SKM-1 treated with dmso at 0.1 percent for 144 hours (cell line): Measurements from ENCODE around the gene TCF20.

Experiments
- DNase-seq: peaks from one replicate; lab custom pipeline; 2025; ENCODE audit not compliant: unreplicated experiment; lab: John Stamatoyannopoulos, UW

The TCF20 gene

DNA sequence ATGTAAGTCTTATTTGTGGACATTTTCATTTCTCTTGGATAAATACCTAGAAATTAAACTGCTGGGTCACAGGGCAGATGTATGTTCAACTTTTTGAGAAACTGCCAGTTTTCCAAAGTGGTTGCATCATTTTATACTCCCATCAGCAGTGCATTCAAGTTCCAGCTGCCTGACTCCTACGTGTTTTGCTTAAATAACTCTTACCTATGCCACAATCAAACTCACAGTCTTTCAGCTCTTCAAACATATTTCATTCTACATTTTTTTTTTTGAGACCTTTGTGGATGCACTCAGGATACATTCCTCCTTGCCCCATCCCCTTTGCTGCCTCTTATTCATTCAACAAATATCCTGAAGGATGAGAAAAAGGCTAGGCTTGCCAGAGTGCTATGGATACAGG is 9.2 kb downstream of the TCF20 start:
- DNase-seq: no peak

DNA sequence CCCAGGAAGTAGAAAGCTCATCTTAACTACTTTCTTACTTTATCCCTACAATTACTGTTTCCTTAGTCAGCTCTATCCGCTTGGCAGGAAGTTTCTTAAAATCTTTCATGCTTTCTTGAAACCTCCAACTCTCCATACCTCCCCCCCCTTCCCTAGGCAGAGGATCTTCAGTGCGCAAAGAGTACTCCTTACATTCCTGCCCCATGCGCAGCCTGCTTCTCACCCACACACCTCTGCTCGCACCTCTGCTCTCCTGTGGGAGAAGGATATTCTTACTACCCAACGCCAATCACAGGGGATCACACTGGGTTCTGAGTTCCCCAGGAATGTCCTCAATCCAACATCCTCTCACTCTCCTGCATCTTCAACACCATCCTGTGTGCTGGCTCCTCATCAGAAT is 12.3 kb downstream of the TCF20 start:
- DNase-seq: no peak

DNA sequence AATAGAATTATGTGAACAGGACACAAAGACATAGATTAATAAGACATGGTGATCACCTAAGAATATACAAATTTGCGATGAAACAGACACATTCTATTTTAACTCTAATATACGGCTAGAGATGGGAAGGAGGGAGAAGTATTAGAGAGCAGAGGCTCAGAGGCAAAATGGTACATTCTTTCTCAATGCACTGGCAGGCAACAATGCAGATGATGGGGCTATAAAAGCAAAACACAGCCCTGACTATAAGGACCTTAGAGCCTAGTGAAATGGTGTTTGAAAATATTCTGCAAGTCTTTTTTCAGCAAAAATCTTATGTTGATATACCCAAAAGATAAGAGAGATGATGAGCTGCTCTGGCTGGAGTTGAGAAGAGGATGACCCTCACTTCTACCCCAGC is 13.1 kb downstream of the TCF20 start:
- no peak for DNase-seq

DNA sequence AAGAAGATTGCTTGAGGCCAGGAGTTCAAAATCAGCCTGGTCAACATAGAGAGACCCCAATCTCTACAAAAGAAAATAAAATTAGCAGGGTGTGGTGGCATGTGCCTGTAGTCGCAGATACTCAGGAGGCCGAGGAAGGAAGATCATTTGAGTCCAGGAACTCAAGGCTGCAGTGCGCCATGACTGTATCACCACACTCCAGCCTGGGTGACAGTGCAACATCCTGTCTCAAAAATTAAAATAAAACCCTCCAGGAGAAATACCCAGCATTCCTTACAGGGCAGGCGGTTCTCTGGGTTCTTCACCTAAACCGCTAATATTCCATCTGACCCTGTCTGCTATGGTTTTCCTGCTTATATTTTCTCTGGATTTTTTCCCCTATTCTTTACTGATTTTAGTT is 13.5 kb downstream of the TCF20 start:
- DNase-seq: no peak

DNA sequence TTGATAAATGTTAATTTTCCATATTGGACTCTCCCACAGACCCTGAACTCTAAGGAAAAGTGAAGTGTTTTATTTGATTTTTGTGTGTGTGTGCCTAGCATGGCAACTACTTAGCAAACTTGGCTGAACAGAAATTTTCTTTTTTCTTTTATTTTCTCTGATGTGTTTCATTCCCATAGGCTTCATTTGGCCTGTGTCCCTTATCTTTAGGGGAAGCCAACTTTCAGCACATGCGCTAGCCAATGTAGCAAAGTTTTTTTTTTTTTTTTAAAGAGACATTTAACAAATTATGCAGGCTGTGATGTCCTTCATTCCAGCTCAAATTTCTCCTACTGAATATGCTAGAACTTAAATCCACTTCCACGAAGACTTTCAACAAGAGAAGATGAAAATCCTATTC is 14.2 kb downstream of the TCF20 start:
- DNase-seq: no peak

DNA sequence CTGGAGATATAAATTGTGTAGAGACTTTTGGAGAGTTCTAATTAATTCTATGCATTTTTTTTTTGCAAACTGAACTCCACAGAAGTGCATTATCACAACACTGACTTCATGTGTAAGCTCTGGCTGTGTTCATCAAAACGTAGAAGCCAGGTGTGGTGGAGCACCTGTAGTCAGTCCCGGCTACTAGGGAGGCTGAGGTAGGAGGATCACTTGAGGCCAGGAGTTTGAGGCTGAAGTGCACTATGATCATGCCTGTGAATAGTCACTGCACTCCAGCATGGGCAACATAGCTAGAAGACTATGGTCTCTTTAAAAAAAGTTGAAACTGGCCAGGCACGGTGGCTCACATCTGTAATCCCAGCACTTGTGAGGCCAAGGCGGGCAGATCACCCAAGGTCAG is 20.6 kb downstream of the TCF20 start:
- no peak for DNase-seq

DNA sequence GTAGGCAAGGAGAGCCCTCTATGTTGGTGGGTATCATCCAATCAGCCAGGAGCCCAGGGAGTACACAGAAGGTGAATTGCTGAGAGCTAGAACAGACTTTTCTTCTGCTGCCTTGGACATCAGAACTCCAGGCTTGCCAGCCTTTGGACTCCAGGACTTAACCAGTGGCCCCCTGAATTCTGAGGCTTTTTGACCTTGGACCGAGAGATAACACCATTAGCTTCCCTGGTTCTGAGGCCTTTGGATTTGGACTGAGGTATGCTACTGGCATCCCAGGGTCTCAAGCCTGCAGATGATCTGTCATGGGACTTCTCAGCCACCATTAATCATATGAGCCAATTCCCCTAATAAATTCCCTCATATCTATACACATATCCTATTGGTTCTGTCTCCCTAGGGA is 21.5 kb downstream of the TCF20 start:
- DNase-seq: no peak

DNA sequence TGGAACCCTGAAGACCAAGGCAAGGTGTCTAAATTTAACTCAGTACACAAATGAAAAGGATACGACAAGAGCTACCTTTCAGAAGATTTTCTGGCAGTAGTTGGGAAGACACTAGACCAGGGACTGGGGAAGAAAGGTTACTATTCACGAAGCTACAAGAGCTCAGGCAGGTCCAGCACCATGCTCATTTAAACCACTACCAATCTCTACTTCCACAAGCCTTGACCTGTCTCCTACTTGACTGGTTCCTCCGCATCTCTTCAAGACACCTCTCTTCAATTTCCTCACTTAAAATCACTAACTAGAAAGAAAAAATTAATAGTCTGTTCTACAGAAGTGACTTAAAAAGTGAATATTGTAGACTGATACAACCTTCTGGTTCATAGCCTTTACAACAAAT is 22.9 kb downstream of the TCF20 start:
- no peak for DNase-seq

DNA sequence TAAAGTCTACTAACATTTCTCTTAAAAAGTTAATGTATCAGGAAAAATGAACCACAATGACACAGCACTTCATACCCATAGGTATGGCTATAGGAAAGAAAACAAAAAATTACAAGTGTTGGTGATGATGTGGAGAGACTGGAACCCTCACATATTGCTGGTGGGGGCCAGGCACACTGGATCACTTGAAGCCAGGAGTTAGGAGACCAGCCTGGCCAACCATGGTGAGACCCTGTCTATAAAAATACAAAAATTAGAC is 26.7 kb downstream of the TCF20 start:
- DNase-seq: no peak

DNA sequence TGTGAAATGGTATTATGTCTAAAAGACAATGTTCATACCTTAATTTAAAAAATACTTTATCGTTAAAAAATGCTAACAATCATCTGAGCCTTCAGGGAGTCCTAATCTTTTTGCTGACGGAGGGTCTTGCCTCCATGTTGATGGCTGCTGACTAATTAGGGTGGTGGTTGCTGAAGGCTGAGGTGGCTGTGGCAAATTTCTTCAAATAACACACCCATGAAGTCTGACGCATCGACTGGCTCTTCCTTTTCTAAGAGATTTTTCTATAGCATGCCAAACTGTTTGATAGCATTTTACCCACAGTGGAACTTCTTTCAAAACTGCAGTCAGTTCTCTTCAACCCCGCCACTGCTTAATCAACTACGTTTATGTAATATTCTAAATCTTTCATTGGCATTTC is 33.6 kb downstream of the TCF20 start:
- no peak for DNase-seq

DNA sequence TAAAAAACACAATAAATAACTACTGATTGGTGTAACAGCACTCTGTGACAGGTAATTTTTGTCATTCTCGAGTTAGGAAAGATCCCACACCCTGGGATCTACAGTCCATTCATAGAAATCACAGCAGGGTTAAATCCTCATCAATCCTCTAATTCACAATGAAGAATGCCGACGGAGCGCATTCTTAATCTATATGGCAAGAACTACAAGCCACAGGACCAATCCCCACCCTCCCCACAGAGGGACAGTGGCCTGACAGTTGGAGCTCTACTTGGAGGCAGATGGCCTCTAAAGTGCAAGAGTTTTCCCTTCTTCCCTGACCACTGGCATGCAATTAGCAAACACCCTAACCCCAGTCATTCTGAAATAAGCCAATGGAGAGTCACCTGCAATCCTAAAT is 34.2 kb downstream of the TCF20 start:
- no peak for DNase-seq

DNA sequence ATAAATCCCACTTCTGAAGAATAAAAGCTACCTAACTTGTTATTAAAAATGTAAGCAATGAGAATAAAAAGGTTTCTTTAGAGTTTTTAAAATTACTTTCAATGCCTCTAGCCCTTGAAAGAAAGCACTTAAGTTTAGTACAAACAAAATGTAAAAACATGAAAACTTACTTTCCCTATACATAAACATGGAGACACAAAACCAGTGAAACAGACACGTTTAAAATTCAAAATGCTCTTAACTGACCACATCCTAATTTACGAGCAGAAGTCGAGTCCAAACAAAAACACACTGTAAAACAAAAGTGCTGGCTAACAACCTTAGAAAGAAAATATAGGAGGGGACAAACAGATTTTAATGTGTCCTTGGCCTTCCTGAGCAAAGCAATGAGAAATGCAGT is 36.6 kb downstream of the TCF20 start:
- no peak for DNase-seq

DNA sequence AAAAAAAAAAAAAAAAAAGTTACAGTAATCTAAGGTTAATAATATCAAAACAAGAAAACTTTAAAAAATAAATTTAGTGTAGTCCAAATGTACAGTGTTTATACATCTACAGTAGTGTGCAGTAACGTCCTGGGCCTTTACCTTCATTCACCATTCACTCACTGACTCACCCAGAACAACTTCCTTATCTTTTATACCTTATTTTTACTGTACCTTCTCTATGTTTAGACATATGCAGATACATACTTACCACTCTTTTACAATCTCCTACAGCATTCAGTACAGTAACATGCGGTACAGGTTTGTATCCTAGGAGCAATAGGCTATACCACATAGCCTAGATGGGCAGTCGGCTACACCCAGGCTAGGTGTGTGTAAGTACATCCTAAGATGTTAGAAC is 38.5 kb downstream of the TCF20 start:
- DNase-seq: no peak

DNA sequence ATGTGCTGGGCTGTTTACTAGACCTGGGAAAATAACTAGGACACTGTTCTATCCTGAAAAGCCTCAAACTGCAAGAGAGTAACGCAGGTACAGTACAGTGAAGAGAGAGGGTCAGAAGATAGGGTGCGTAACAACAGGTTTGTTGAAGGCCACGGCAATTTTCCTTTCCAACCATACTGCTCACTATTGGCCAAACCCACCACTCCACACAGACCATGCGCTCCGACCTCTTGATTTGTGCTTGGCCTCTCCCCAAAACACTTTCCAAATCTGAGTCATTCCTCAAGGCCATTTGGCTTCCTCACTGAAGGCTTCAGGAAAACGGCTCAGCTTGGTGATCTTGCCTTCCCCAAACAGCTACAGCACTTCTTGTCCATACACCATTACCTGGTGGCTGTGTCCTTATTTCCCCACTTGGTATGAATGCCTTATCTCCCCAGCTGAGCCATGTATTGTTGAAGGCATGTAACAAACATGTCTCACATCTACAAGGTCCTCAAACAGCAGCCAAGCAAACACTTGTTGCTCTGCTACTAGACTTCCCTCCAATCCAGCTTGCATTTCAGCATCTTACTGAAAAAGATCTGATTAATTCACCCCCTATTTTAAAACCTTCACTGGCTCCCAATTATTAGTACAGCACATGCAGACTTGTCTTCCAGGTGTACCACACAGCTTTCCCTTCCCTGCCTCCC is 40.9 kb downstream of the TCF20 start:
- no peak for DNase-seq

DNA sequence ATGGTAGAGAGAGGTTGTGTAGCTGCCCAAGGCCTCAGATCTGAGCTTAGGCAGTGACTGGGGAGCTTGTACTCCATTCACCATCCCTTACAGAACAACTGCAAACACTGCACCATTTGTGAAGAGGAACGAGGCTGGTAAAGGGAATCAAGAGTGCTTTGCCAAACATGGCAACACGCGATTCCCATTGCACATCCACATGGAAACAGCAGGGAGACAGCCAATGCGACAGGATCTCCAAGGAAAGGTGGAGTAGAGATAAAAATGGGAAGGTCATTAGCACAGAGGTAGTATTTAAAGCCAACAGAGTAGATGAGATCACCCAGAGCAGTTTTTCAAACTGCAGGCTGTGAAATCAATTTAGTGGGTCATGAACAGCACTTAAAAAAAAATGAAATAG is 42.0 kb downstream of the TCF20 start:
- DNase-seq: no peak

DNA sequence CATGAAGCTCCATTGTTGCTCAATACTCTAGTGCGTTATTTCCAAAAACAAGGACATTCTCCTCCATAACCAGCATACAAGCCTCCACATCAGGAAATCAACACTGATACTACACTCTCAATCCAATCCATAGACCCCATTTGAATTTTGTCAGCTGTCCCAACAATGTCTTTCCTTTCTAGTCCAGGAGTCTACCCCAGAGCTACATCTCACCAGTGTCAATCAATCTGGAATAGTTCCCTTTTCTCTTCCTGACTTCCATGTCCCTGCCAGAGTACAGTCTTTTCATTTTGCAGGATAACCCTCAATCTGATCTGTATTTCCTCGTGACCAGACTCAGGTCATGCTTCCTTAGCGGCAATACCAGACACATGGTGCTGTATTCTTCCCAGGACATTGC is 43.0 kb downstream of the TCF20 start:
- no peak for DNase-seq

DNA sequence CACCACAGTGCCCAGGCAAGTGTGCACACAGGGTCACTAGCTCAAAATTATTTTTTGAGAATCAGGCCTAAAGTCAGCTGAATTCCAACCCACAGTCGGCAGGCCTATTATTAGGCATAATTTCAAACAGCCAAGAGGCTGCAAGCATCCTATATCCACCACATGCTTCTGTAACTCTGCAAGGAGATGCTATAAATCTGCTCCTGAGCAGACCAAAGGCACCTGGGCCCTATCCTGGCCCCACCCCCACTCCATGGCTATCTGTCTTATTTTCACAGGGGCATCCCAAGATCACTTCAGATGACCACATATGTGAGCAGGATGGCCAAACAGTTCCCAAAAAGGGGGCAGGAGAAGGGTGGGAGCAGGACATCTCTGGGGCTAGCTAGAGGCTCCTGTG is 44.6 kb downstream of the TCF20 start:
- no peak for DNase-seq

DNA sequence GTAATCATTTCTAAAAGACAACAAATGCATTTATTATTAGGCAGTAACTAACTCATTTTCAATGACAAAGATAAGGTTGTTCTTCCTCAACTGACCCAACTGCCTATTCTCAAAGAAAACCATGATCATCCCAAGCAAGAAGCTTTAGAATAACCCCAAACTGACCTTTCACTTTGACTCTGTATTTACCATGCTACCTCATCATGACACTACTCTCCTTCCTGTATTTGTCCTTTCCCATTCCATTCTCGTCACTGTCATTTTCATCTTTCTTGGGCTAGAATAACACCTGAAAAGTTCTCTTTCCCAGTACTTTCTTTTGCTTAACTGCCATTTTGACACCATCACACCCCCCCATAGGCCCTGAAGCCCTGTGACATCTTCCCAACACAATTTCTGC is 48.3 kb downstream of the TCF20 start:
- DNase-seq: no peak
